ENCODE results near the gene IL10. TPM values are rescaled to one million over a fixed set of nuclear protein-coding genes. Genes with fewer than 3 reads are reported as not detected.

IL10 gene
- total RNA-seq, 1 donor = 5.0 TPM

GRCh38 chr1:206799311-206799710 is 27.0 kb upstream of the IL10 start:
- Histone ChIP-seq H3K27me3 (ENCODE audit: insufficient read depth, low read length) (no peaks in the 10 kb centered on the region), H3K9me3 (ENCODE audit: low read depth, low read length) (no peaks in the 10 kb centered on the region), H3K4me1 (ENCODE audit: insufficient read depth, low read length) (peaks cover 39% of the 10 kb centered on the region), H3K4me3 (ENCODE audit: low read length) (no peak overlapping the region)

- H3K4me1 ChIP-seq (ENCODE audit: insufficient read depth, low read length) = peaks cover 33% of the 10 kb centered on the region
- H3K9me3 ChIP-seq (ENCODE audit: low read depth, low read length) = no peaks in the 10 kb centered on the region
- no peaks in the 10 kb centered on the region for H3K27me3 ChIP-seq (ENCODE audit: insufficient read depth, low read length)
- no peak overlapping the region for H3K4me3 ChIP-seq (ENCODE audit: low read length)
Observed at GRCh38 chr1:206798384-206798996, 26.2 kb upstream of the IL10 start.

GRCh38 chr1:206797534-206798383 is 25.5 kb upstream of the IL10 start:
- H3K9me3 ChIP-seq (ENCODE audit: low read depth, low read length) = no peaks in the 10 kb centered on the region
- H3K4me3 ChIP-seq (ENCODE audit: low read length) = no peak overlapping the region
- peaks cover 29% of the 10 kb centered on the region for H3K4me1 ChIP-seq (ENCODE audit: insufficient read depth, low read length)
- H3K27me3 ChIP-seq (ENCODE audit: insufficient read depth, low read length) = no peaks in the 10 kb centered on the region

GRCh38 chr1:206796981-206797402 is 24.7 kb upstream of the IL10 start:
- Histone ChIP-seq H3K4me1 (ENCODE audit: insufficient read depth, low read length) (peaks cover 33% of the 10 kb centered on the region), H3K9me3 (ENCODE audit: low read depth, low read length) (no peaks in the 10 kb centered on the region)

GRCh38 chr1:206796116-206796515 is 23.8 kb upstream of the IL10 start:
- H3K4me3 ChIP-seq (ENCODE audit: low read length) = no peak overlapping the region
- H3K9me3 ChIP-seq (ENCODE audit: low read depth, low read length) = no peaks in the 10 kb centered on the region
- H3K4me1 ChIP-seq (ENCODE audit: insufficient read depth, low read length) = peaks cover 42% of the 10 kb centered on the region
- no peaks in the 10 kb centered on the region for H3K27me3 ChIP-seq (ENCODE audit: insufficient read depth, low read length)

More at GRCh38 chr1:206796981-206797402, 24.7 kb upstream of the IL10 start:
- H3K4me3 ChIP-seq (ENCODE audit: low read length) = no peak overlapping the region
- H3K27me3 ChIP-seq (ENCODE audit: insufficient read depth, low read length) = no peaks in the 10 kb centered on the region

GRCh38 chr1:206794294-206794908 is 22.1 kb upstream of the IL10 start:
- Histone ChIP-seq H3K4me1 (ENCODE audit: insufficient read depth, low read length) (peaks cover 43% of the 10 kb centered on the region), H3K27me3 (ENCODE audit: insufficient read depth, low read length) (no peaks in the 10 kb centered on the region), H3K4me3 (ENCODE audit: low read length) (no peak overlapping the region), H3K9me3 (ENCODE audit: low read depth, low read length) (no peaks in the 10 kb centered on the region)

- Histone ChIP-seq H3K4me3 (ENCODE audit: low read length) (no peak overlapping the region), H3K4me1 (ENCODE audit: insufficient read depth, low read length) (peaks cover 43% of the 10 kb centered on the region), H3K9me3 (ENCODE audit: low read depth, low read length) (no peaks in the 10 kb centered on the region), H3K27me3 (ENCODE audit: insufficient read depth, low read length) (no peaks in the 10 kb centered on the region)
Observed at GRCh38 chr1:206793620-206794019, 21.3 kb upstream of the IL10 start.

- H3K4me3 ChIP-seq (ENCODE audit: low read length) = no peak overlapping the region
- H3K27me3 ChIP-seq (ENCODE audit: insufficient read depth, low read length) = no peaks in the 10 kb centered on the region
- H3K4me1 ChIP-seq (ENCODE audit: insufficient read depth, low read length) = peaks cover 40% of the 10 kb centered on the region
- H3K9me3 ChIP-seq (ENCODE audit: low read depth, low read length) = no peaks in the 10 kb centered on the region
Observed at GRCh38 chr1:206792939-206793607, 20.8 kb upstream of the IL10 start.

- no peak overlapping the region for H3K4me3 ChIP-seq (ENCODE audit: low read length)
- no peaks in the 10 kb centered on the region for H3K9me3 ChIP-seq (ENCODE audit: low read depth, low read length)
- peaks cover 37% of the 10 kb centered on the region for H3K4me1 ChIP-seq (ENCODE audit: insufficient read depth, low read length)
- no peaks in the 10 kb centered on the region for H3K27me3 ChIP-seq (ENCODE audit: insufficient read depth, low read length)
Observed at GRCh38 chr1:206790502-206791250, 18.4 kb upstream of the IL10 start.

- Histone ChIP-seq H3K4me1 (ENCODE audit: insufficient read depth, low read length) (peaks cover 48% of the 10 kb centered on the region), H3K27me3 (ENCODE audit: insufficient read depth, low read length) (no peaks in the 10 kb centered on the region), H3K4me3 (ENCODE audit: low read length) (no peak overlapping the region), H3K9me3 (ENCODE audit: low read depth, low read length) (no peaks in the 10 kb centered on the region)
Observed at GRCh38 chr1:206788487-206789050, 16.3 kb upstream of the IL10 start.

- Histone ChIP-seq H3K9me3 (ENCODE audit: low read depth, low read length) (no peaks in the 10 kb centered on the region), H3K4me3 (ENCODE audit: low read length) (no peak overlapping the region), H3K27me3 (ENCODE audit: insufficient read depth, low read length) (no peaks in the 10 kb centered on the region), H3K4me1 (ENCODE audit: insufficient read depth, low read length) (peaks cover 54% of the 10 kb centered on the region)
Observed at GRCh38 chr1:206787891-206788290, 15.6 kb upstream of the IL10 start.

GRCh38 chr1:206786212-206786886 is 14.1 kb upstream of the IL10 start:
- H3K9me3 ChIP-seq (ENCODE audit: low read depth, low read length) = no peaks in the 10 kb centered on the region

GRCh38 chr1:206785182-206785765 is 13.0 kb upstream of the IL10 start:
- no peak overlapping the region for H3K4me3 ChIP-seq (ENCODE audit: low read length)
- peaks cover 55% of the 10 kb centered on the region for H3K4me1 ChIP-seq (ENCODE audit: insufficient read depth, low read length)
- no peaks in the 10 kb centered on the region for H3K9me3 ChIP-seq (ENCODE audit: low read depth, low read length)
- no peaks in the 10 kb centered on the region for H3K27me3 ChIP-seq (ENCODE audit: insufficient read depth, low read length)

More at GRCh38 chr1:206786212-206786886, 14.1 kb upstream of the IL10 start:
- H3K4me3 ChIP-seq (ENCODE audit: low read length) = no peak overlapping the region
- no peaks in the 10 kb centered on the region for H3K27me3 ChIP-seq (ENCODE audit: insufficient read depth, low read length)
- peaks cover 52% of the 10 kb centered on the region for H3K4me1 ChIP-seq (ENCODE audit: insufficient read depth, low read length)
